ENCODE results near the gene SYT9. TPM values are rescaled to one million over a fixed set of nuclear protein-coding genes. Genes with fewer than 3 reads are reported as not detected.

SYT9 gene
- total and polyA plus RNA-seq, 2 donors (not counting 3 experiments of a cell fraction or from before 2014, with no cell fraction given) = 0.23 TPM; not detected in 1

GRCh38 chr11:7257724-7258123, 6.0 kb downstream of the SYT9 start:
- intact Hi-C loops (cut with micrococcal nuclease) (no loop called here), dilution Hi-C loops (cut with MboI; ENCODE audit: extremely low pct_ligation_motif_present, low sequenced_read_pairs) (no loop called here)
- H3K4me1 ChIP-seq (ENCODE audit: control insufficient read depth, extremely low read depth, insufficient read depth, low read length) = no peaks in the 10 kb centered on the region
- no TSS peak for BruUV-seq (replicated peaks)
- CTCF ChIA-PET = no interaction called here
- no peak overlapping the region for H3K9ac ChIP-seq (replicated peaks; ENCODE audit: extremely low read depth, insufficient read depth, low read length)
- H3K79me2 ChIP-seq (ENCODE audit: control insufficient read depth, insufficient read depth, low read length) = no peaks in the 10 kb centered on the region
- TF ChIP-seq POLR2AphosphoS5 (IDR thresholded peaks at IDR 0.05; ENCODE audit: insufficient read depth, low read depth, low read length) = no peak
- no peak for TF ChIP-seq GATA2 (IDR thresholded peaks at IDR 0.05; ENCODE audit: insufficient read depth, insufficient read length, low read depth, low read length)
- TF ChIP-seq MAX (IDR thresholded peaks at IDR 0.05; ENCODE audit: insufficient read depth, insufficient read length) = no peak
- no peak for TF ChIP-seq JUN (IDR thresholded peaks at IDR 0.05; ENCODE audit: borderline replicate concordance, insufficient read depth, insufficient read length, low read depth)
- TF ChIP-seq POLR2A (IDR thresholded peaks at IDR 0.05; ENCODE audit: low read depth, low read length) = no peak
- FAIRE-seq (no peak), DNase-seq (ENCODE audit: low read depth, low spot score) (no peak)
- POLR2A ChIA-PET = no interaction called here
- peaks cover 11 to 26% of the 10 kb centered on the region in 2 experiments for H3K27me3 ChIP-seq (ENCODE audit: control insufficient read depth in 2 of 2, insufficient read depth in 2 of 2, low read length in 2 of 2)
- H3K27ac ChIP-seq (ENCODE audit: insufficient read depth, low read depth, low read length) = no peak overlapping the region
- no peak overlapping the region for H2AFZ ChIP-seq (ENCODE audit: low read depth, low read length)
- no peaks in the 10 kb centered on the region for H3K9me1 ChIP-seq (replicated peaks; ENCODE audit: control insufficient read depth, extremely low read depth, insufficient read depth, low read length)
- no peaks in the 10 kb centered on the region for H3K36me3 ChIP-seq (ENCODE audit: control insufficient read depth in 2 of 2, extremely low read depth in 1 of 2, insufficient read depth in 2 of 2, low read length in 2 of 2)
- no peak overlapping the region for H3K4me2 ChIP-seq (ENCODE audit: insufficient read depth, low read length)
- no peaks in the 10 kb centered on the region for H3K9me3 ChIP-seq (replicated peaks; ENCODE audit: control insufficient read depth, insufficient read depth, low read length)
- no peak overlapping the region for H3K4me3 ChIP-seq (replicated peaks in 1 of 3; ENCODE audit: insufficient read depth in 1 of 3, low read depth in 1 of 3, low read length in 3 of 3)
- no peaks in the 10 kb centered on the region for H4K20me1 ChIP-seq (replicated peaks; ENCODE audit: control insufficient read depth, extremely low read depth, insufficient read depth, low read length)

GRCh38 chr11:7261578-7261977, 9.9 kb downstream of the SYT9 start:
- Histone ChIP-seq H3K27me3 (ENCODE audit: control insufficient read depth in 2 of 2, insufficient read depth in 2 of 2, low read length in 2 of 2) (peaks cover 0 to 3% of the 10 kb centered on the region in 2 experiments), H2AFZ (ENCODE audit: low read depth, low read length) (no peak overlapping the region), H3K9me3 (replicated peaks; ENCODE audit: control insufficient read depth, insufficient read depth, low read length) (no peaks in the 10 kb centered on the region), H3K4me1 (ENCODE audit: control insufficient read depth, extremely low read depth, insufficient read depth, low read length) (no peaks in the 10 kb centered on the region), H3K27ac (ENCODE audit: insufficient read depth, low read depth, low read length) (no peak overlapping the region), H3K4me2 (ENCODE audit: insufficient read depth, low read length) (no peak overlapping the region), H3K36me3 (ENCODE audit: control insufficient read depth in 2 of 2, extremely low read depth in 1 of 2, insufficient read depth in 2 of 2, low read length in 2 of 2) (no peaks in the 10 kb centered on the region), H3K79me2 (ENCODE audit: control insufficient read depth, insufficient read depth, low read length) (no peaks in the 10 kb centered on the region), H4K20me1 (replicated peaks; ENCODE audit: control insufficient read depth, extremely low read depth, insufficient read depth, low read length) (no peaks in the 10 kb centered on the region), H3K9ac (replicated peaks; ENCODE audit: extremely low read depth, insufficient read depth, low read length) (no peak overlapping the region), H3K4me3 (replicated peaks in 1 of 3; ENCODE audit: insufficient read depth in 1 of 3, low read depth in 1 of 3, low read length in 3 of 3) (no peak overlapping the region), H3K9me1 (replicated peaks; ENCODE audit: control insufficient read depth, extremely low read depth, insufficient read depth, low read length) (no peaks in the 10 kb centered on the region)
- TF ChIP-seq CTCF (IDR thresholded peaks at IDR 0.05; ENCODE audit: extremely low read depth in 1 of 2, insufficient read depth in 1 of 2, low read depth in 1 of 2, low read length in 2 of 2) = no peak
- TF ChIP-seq POLR2A (IDR thresholded peaks at IDR 0.05; ENCODE audit: low read depth, low read length) = no peak
- TF ChIP-seq POLR2AphosphoS5 (IDR thresholded peaks at IDR 0.05; ENCODE audit: insufficient read depth, low read depth, low read length) = no peak
- no peak for DNase-seq (ENCODE audit: low read depth, low spot score)
- no peak for FAIRE-seq
- dilution Hi-C loops (cut with MboI; ENCODE audit: extremely low pct_ligation_motif_present, low sequenced_read_pairs) = no loop called here
- CTCF ChIA-PET = interaction anchor here (1.9 kb wide), 1 partner anchor 17 kb away, joined by 4 read pairs; no protein-coding TSS in a partner anchor
- no TSS peak for BruUV-seq (replicated peaks)
- intact Hi-C loops (cut with micrococcal nuclease) = no loop called here
- POLR2A ChIA-PET = no interaction called here

All from endothelial cell of umbilical vein (primary cell).